ENCODE results near the gene POU2F2. TPM values are rescaled to one million over a fixed set of nuclear protein-coding genes. Genes with fewer than 3 reads are reported as not detected.
"Not testable (repeated sequence)": the region's sequence is repeated elsewhere in the genome, so short reads cannot be mapped to it uniquely, and the experiment has no call there.

The POU2F2 gene
- total RNA-seq, 4 donors from 2014 or later, result 0.55 to 3.2 (median 0.77) TPM; not detected in 1

GRCh38 chr19:42109896-42110295, 22.4 kb downstream of the POU2F2 start:
- DNase-seq, result no peak
- no peaks in the 10 kb centered on the region for H3K4me1 ChIP-seq
- H3K27me3 ChIP-seq, result no peaks in the 10 kb centered on the region
- H3K27ac ChIP-seq, result no peak overlapping the region
- TF ChIP-seq CTCF (IDR thresholded peaks at IDR 0.05) (no peak), POLR2A (IDR thresholded peaks at IDR 0.05) (no peak)
- intact Hi-C loops (cut with DNase I; ENCODE audit: low total_unique reads), result no loop called here
- H3K4me3 ChIP-seq, result no peak overlapping the region
- H3K36me3 ChIP-seq, result no peaks in the 10 kb centered on the region
- H3K9me3 ChIP-seq, result no peaks in the 10 kb centered on the region

- peak; percentile 47 for DNase-seq
- no peaks in the 10 kb centered on the region for H3K4me1 ChIP-seq
- no peak for TF ChIP-seq POLR2A (IDR thresholded peaks at IDR 0.05)
- TF ChIP-seq CTCF (IDR thresholded peaks at IDR 0.05), result peak; percentile 34 to 71 (median 56)
- H3K27me3 ChIP-seq, result no peaks in the 10 kb centered on the region
- no peak overlapping the region for H3K4me3 ChIP-seq
- H3K27ac ChIP-seq, result no peak overlapping the region
- H3K9me3 ChIP-seq, result no peaks in the 10 kb centered on the region
- no peaks in the 10 kb centered on the region for H3K36me3 ChIP-seq
- intact Hi-C loops (cut with DNase I; ENCODE audit: low total_unique reads), result no loop called here
These were observed 23.5 kb downstream of the POU2F2 start for GRCh38 chr19:42108527-42109389.

GRCh38 chr19:42105368-42105767, 26.9 kb downstream of the POU2F2 start:
- no peaks in the 10 kb centered on the region for H3K36me3 ChIP-seq
- intact Hi-C loops (cut with DNase I; ENCODE audit: low total_unique reads), result no loop called here

GRCh38 chr19:42102877-42103276, 29.4 kb downstream of the POU2F2 start:
- intact Hi-C loops (cut with DNase I; ENCODE audit: low total_unique reads), result no loop called here
- H3K36me3 ChIP-seq, result no peaks in the 10 kb centered on the region
- no peak for DNase-seq
- H3K4me1 ChIP-seq, result no peaks in the 10 kb centered on the region
- no peaks in the 10 kb centered on the region for H3K9me3 ChIP-seq
- H3K27me3 ChIP-seq, result no peaks in the 10 kb centered on the region
- TF ChIP-seq POLR2A (IDR thresholded peaks at IDR 0.05), result no peak
- TF ChIP-seq CTCF (IDR thresholded peaks at IDR 0.05), result no peak
- H3K4me3 ChIP-seq, result no peak overlapping the region
- H3K27ac ChIP-seq, result no peak overlapping the region

More at GRCh38 chr19:42105368-42105767, 26.9 kb downstream of the POU2F2 start:
- Histone ChIP-seq H3K27ac (no peak overlapping the region), H3K4me3 (no peak overlapping the region), H3K27me3 (no peaks in the 10 kb centered on the region), H3K9me3 (no peaks in the 10 kb centered on the region), H3K4me1 (no peaks in the 10 kb centered on the region)
- TF ChIP-seq POLR2A (IDR thresholded peaks at IDR 0.05) (no peak), CTCF (IDR thresholded peaks at IDR 0.05) (no peak)
- DNase-seq, result no peak

DNA sequence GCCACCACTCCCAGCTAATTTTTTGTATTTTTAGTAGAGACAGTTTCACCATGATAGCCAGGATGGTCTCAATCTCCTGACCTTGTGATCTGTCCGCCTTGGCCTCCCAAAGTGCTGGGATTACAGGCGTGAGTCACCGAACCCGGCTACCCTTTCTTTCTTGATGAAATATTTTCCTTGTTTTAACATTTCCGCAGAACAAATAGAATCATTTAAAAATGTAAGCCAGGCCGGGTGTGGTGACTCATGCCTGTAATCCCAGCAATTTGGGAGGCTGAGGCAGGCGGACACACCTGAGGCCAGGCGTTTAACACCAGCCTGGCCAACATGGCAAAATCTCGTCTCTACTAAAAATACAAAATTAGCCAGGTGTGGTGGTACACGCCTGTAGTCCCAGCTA, 32.0 kb downstream of the POU2F2 start:
- H3K4me1 ChIP-seq; H3K4me3 ChIP-seq; H3K9me3 ChIP-seq; H3K27ac ChIP-seq; H3K36me3 ChIP-seq; H3K27me3 ChIP-seq; intact Hi-C loops (cut with DNase I; ENCODE audit: low total_unique reads); DNase-seq: not testable (repeated sequence)

Measured in uterus (tissue), 4 donors.